Epithelial cell of esophagus (primary cell): ENCODE measurements around the gene ERICH6.

ENCODE experiments used
- DNase-seq: peaks from one replicate; pipeline ENCODE4 v3.0.0; 2010; ENCODE audit warnings: low read depth
- H3K4me3 ChIP-seq: 2 replicates; pipeline ENCODE4 v1.5.1; 2011; ENCODE audit warnings: mild to moderate bottlenecking, low read length, control low read depth
- CTCF ChIP-seq: IDR thresholded peaks from 2 replicates; pipeline ENCODE4 v1.5.1; 2011; ENCODE audit warnings: low read depth, mild to moderate bottlenecking, low read length, control low read depth, inconsistent platforms; ENCODE audit not compliant: insufficient read depth; ENCODE audit errors: missing control alignments

The ERICH6 gene

GRCh38 chr3:150662410-150663200 is 41.1 kb downstream of the ERICH6 start:
- TF ChIP-seq CTCF = no peak
- no peak for DNase-seq
- H3K4me3 ChIP-seq = no peak overlapping the region

GRCh38 chr3:150656316-150656715 is 47.4 kb downstream of the ERICH6 start:
- DNase-seq = no peak
- H3K4me3 ChIP-seq = no peak overlapping the region
- TF ChIP-seq CTCF = no peak

GRCh38 chr3:150653110-150653561 is 50.6 kb downstream of the ERICH6 start:
- DNase-seq = no peak
- H3K4me3 ChIP-seq = no peak overlapping the region
- TF ChIP-seq CTCF = no peak

GRCh38 chr3:150640256-150640655 is 63.5 kb downstream of the ERICH6 start:
- H3K4me3 ChIP-seq = no peak overlapping the region
- no peak for DNase-seq
- no peak for TF ChIP-seq CTCF

- no peak overlapping the region for H3K4me3 ChIP-seq
- TF ChIP-seq CTCF = no peak
- DNase-seq = peak; percentile 19
These were observed 64.5 kb downstream of the ERICH6 start for GRCh38 chr3:150639262-150639661.

- H3K4me3 ChIP-seq = no peak overlapping the region
- DNase-seq = no peak
- no peak for TF ChIP-seq CTCF
These were observed 67.5 kb downstream of the ERICH6 start for GRCh38 chr3:150636258-150636657.

GRCh38 chr3:150635526-150635925 is 68.2 kb downstream of the ERICH6 start:
- H3K4me3 ChIP-seq = no peak overlapping the region
- no peak for DNase-seq
- TF ChIP-seq CTCF = no peak
